ENCODE data around the gene TCEAL4.

DNA sequence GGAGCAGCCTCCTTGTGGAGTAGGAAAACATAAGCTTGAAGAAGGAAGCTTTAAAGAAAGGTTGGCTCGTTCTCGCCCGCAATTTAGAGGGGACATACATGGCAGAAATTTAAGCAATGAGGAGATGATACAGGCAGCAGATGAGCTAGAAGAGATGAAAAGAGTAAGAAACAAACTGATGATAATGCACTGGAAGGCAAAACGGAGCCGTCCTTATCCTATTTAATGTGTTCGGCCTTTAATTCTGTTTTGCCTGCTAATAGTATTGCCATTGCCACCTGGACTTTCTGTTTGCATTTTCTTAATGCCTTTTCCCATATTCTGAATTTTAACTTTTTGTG, 44.8 kb downstream of the TCEAL4 start:
- TF ChIP-seq POLR2A (IDR thresholded peaks at IDR 0.05; ENCODE audit: low read depth, low read length), result no peak
- TF ChIP-seq POLR2AphosphoS5 (IDR thresholded peaks at IDR 0.05; ENCODE audit: low read depth, low read length), result no peak

Data from GM12892 (cell line).